Stimulated activated CD4-positive, alpha-beta T cell treated with anti-CD3 and anti-CD28 coated beads, TNF-alpha, amount 100 ng/mL, for 4 hours (primary cell): Measurements from ENCODE around the gene MPC1.
"Not testable (repeated sequence)": the region's sequence is repeated elsewhere in the genome, so short reads cannot be mapped to it uniquely, and the experiment has no call there.

Experiments used
- DNase-seq, 3 experiments: peaks; one replicate each; pipeline ENCODE4 v3.0.0-alpha.2; 2020; ENCODE audit warnings: low read depth in 3 of 3

Gene MPC1

GRCh38 chr6:166381381-166381732, 1.4 kb downstream of the MPC1 start:
- DNase-seq: no peak

- no peak for DNase-seq
These were observed 2.9 kb downstream of the MPC1 start for GRCh38 chr6:166379800-166380199.

- DNase-seq: no peak
These were observed 3.6 kb downstream of the MPC1 start for GRCh38 chr6:166379103-166379586.

- DNase-seq: no peak
These were observed 5.0 kb downstream of the MPC1 start for GRCh38 chr6:166377721-166378120.

GRCh38 chr6:166375013-166375412, 7.7 kb downstream of the MPC1 start:
- DNase-seq: no peak

- no peak for DNase-seq
These were observed 12.3 kb downstream of the MPC1 start for GRCh38 chr6:166370489-166370888.

GRCh38 chr6:166369782-166370181, 13.0 kb downstream of the MPC1 start:
- no peak for DNase-seq

GRCh38 chr6:166366921-166367320, 15.8 kb downstream of the MPC1 start:
- no peak for DNase-seq

GRCh38 chr6:166365806-166366205, 16.9 kb downstream of the MPC1 start:
- DNase-seq: no peak

- DNase-seq: no peak
These were observed 17.5 kb downstream of the MPC1 start for GRCh38 chr6:166365221-166365620.

GRCh38 chr6:166364456-166364855, 18.3 kb downstream of the MPC1 start:
- DNase-seq: no peak

GRCh38 chr6:166362427-166362826, 20.3 kb downstream of the MPC1 start:
- DNase-seq: not testable (repeated sequence)

GRCh38 chr6:166361077-166361429, 21.7 kb downstream of the MPC1 start:
- no peak for DNase-seq

GRCh38 chr6:166360243-166361076, 22.3 kb downstream of the MPC1 start:
- DNase-seq: no peak

- no peak for DNase-seq
These were observed 27.2 kb downstream of the MPC1 start for GRCh38 chr6:166355552-166355951.

GRCh38 chr6:166354965-166355364, 27.8 kb downstream of the MPC1 start:
- DNase-seq: no peak

GRCh38 chr6:166354143-166354542, 28.6 kb downstream of the MPC1 start:
- no peak for DNase-seq

GRCh38 chr6:166353507-166353906, 29.2 kb downstream of the MPC1 start:
- DNase-seq: no peak

GRCh38 chr6:166352923-166353322, 29.8 kb downstream of the MPC1 start:
- no peak for DNase-seq

GRCh38 chr6:166351715-166352285, 30.9 kb downstream of the MPC1 start:
- DNase-seq: no peak

- DNase-seq: no peak
These were observed 34.3 kb downstream of the MPC1 start for GRCh38 chr6:166348305-166348949.

GRCh38 chr6:166346965-166347364, 35.8 kb downstream of the MPC1 start:
- no peak for DNase-seq

- no peak for DNase-seq
These were observed 36.3 kb downstream of the MPC1 start for GRCh38 chr6:166346449-166346848.
